Measurements from ENCODE around the gene AP3S1.

Gene AP3S1

DNA sequence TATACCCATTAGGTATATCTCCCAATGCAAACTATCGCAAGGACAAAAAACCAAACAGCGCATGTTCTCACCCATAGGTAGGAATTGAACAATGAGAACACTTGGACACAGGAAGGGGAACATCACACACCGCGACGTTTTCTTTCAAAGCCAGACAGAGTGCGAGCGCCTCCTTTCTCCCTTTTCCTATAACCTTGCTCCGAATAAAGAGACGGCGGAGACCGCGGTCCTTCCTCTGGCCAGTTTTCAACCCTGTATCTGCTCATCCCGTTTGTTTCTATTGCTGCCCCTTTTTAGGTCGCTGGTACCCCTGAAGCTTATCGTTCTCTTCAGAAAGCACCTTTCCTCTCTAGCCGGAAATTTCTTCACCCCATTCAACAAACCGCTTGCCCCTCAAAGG is 121.8 kb downstream of the AP3S1 start:
- no peak for DNase-seq (ENCODE audit: low read depth)
- no peaks in the 10 kb centered on the region for H3K9me3 ChIP-seq (ENCODE audit: control insufficient read depth, low read length)
- peaks cover 35% of the 10 kb centered on the region for H3K4me1 ChIP-seq (ENCODE audit: control insufficient read depth, insufficient read depth, low read length)
- no peaks in the 10 kb centered on the region for H3K36me3 ChIP-seq (ENCODE audit: control insufficient read depth, insufficient read depth, low read length, severe bottlenecking)
- peak overlapping the region; percentile 71 for H3K4me3 ChIP-seq (ENCODE audit: low read length)
- H3K9ac ChIP-seq (ENCODE audit: low read length): peak overlapping the region; percentile 82
- H3K27me3 ChIP-seq (replicated peaks; ENCODE audit: control insufficient read depth, insufficient read depth, low read length): no peaks in the 10 kb centered on the region
